Kidney (tissue), 14 donors: Measurements from ENCODE around the gene CRLF3. TPM values are rescaled to one million over a fixed set of nuclear protein-coding genes. Genes with fewer than 3 reads are reported as not detected.

ENCODE experiments used
- DNase-seq, 5 donors: peaks; one replicate each; pipeline ENCODE4 v3.0.0-alpha.2; 2013 to 2020
- FAIRE-seq: peaks from 2 replicates; lab custom pipeline; 2012; peaks lifted over from hg19 to GRCh38; lab: Jason Lieb, UNC
- H3K27ac ChIP-seq, 2 donors: one replicate each; pipeline ENCODE4 v1.7.0; 2013; ENCODE audit warnings: low read depth in 2 of 2, low read length in 2 of 2, inconsistent platforms in 1 of 2
- H3K27me3 ChIP-seq: one replicate; pipeline ENCODE4 v1.7.1; 2013; ENCODE audit warnings: low read length, inconsistent platforms; ENCODE audit not compliant: control insufficient read depth, insufficient read depth
- H3K36me3 ChIP-seq, 3 donors: one replicate each; pipeline versions ENCODE4 v1.7.0 to v1.7.1; 2013; ENCODE audit warnings: low read length in 3 of 3, control low read depth in 1 of 3, inconsistent platforms in 1 of 3; ENCODE audit not compliant: insufficient read depth in 3 of 3, control insufficient read depth in 2 of 3
- H3K4me1 ChIP-seq, 3 donors: one replicate each; pipeline versions ENCODE4 v1.7.0 to v1.7.1; 2013; ENCODE audit warnings: low read length in 3 of 3, inconsistent platforms in 1 of 3, low read depth in 1 of 3; ENCODE audit not compliant: control insufficient read depth in 2 of 3, insufficient read depth in 2 of 3
- H3K4me3 ChIP-seq, 3 donors: one replicate each; pipeline versions ENCODE4 v1.7.0 to v1.8.1; 2013; ENCODE audit warnings: low read length in 3 of 3, control low read depth in 1 of 3, inconsistent platforms in 1 of 3
- H3K9ac ChIP-seq, 3 donors: one replicate each; pipeline versions ENCODE4 v1.7.0 to v1.7.1; 2013; ENCODE audit warnings: low read length in 3 of 3, control low read depth in 1 of 3, inconsistent platforms in 1 of 3
- H3K9me3 ChIP-seq, 3 donors: one replicate each; pipeline versions ENCODE4 v1.7.0 to v1.7.1; 2013; ENCODE audit warnings: low read length in 3 of 3, control low read depth in 1 of 3, inconsistent platforms in 1 of 3; ENCODE audit not compliant: control insufficient read depth in 2 of 3, insufficient read depth in 1 of 3
- intact Hi-C: fragments of 100-400 bp; cut with DNase I; formaldehyde crosslinking; loops from one replicate; pipeline ENCODE4 v1.11.1; 2022
- polyA plus RNA-seq: library from polyadenylated mRNA; stranded (reverse); fragments of 350-450 nt; fragmentation: Illumina TruSeq; extraction: RNeasy Lipid Tissue Mini Kit (QIAGEN cat#74804); gene quantifications from one replicate; pipeline ENCODE4 v1.2.3, GENCODE V29; 2014; ENCODE audit warnings: low read depth, low replicate concordance; ENCODE audit not compliant: insufficient read depth
- total RNA-seq: library from RNA; stranded (reverse); fragmentation: NEBNext Ultra II Directional; extraction: Animal tissue kit (Norgen Biotek cat#: 25700); gene quantifications from one replicate; pipeline ENCODE4 v1.2.1, GENCODE V29; 2021
- TF ChIP-seq, protein P1 (sequence below): IDR thresholded peaks from 3 replicates; pipeline ENCODE4 v1.5.1; 2012; ENCODE audit warnings: mild to moderate bottlenecking, moderate library complexity, borderline replicate concordance; ENCODE audit not compliant: insufficient read depth; ENCODE audit errors: extremely low read depth
- donor health status: control.
- donor health status: control.
- donor health status: control.
- donor health status: control.
- donor health status: control.
- donor health status: DM: yes; HTN: yes; CAD: no.
- donor health status: Normal renal cell carcinoma (clear cell type).

Gene CRLF3
- total and polyA plus RNA-seq, 2 donors from 2014 or later: 3.4 to 12.9 TPM

DNA sequence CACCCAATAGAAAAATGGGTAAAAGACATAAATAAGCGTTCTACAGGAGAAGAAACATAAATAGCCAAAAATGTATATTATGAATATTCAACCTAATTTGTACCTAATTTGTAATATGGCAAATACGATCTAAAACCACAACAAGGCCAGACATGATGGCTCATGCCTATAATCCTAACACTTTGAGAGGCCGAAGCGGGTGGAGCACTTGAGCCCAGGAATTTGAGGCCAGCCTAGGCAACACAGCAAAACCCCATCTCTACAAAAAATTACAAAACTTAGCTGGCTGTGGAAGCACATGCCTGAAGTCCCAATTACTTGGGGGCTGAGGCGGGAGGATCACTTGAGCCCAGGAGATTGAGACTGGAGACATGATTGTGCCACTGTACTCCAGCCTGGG, 30.1 kb downstream of the CRLF3 start:
- H3K4me1 ChIP-seq: no peaks in the 10 kb centered on the region
- H3K4me3 ChIP-seq: no peak overlapping the region
- H3K36me3 ChIP-seq: peaks cover 3 to 14% (median 5%) of the 10 kb centered on the region in 3 donors
- no peaks in the 10 kb centered on the region for H3K9me3 ChIP-seq
- intact Hi-C loops: no loop called here
- TF ChIP-seq, protein P1, sequence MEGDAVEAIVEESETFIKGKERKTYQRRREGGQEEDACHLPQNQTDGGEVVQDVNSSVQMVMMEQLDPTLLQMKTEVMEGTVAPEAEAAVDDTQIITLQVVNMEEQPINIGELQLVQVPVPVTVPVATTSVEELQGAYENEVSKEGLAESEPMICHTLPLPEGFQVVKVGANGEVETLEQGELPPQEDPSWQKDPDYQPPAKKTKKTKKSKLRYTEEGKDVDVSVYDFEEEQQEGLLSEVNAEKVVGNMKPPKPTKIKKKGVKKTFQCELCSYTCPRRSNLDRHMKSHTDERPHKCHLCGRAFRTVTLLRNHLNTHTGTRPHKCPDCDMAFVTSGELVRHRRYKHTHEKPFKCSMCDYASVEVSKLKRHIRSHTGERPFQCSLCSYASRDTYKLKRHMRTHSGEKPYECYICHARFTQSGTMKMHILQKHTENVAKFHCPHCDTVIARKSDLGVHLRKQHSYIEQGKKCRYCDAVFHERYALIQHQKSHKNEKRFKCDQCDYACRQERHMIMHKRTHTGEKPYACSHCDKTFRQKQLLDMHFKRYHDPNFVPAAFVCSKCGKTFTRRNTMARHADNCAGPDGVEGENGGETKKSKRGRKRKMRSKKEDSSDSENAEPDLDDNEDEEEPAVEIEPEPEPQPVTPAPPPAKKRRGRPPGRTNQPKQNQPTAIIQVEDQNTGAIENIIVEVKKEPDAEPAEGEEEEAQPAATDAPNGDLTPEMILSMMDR: no peak
- no peaks in the 10 kb centered on the region for H3K27me3 ChIP-seq
- no peak overlapping the region for H3K27ac ChIP-seq
- FAIRE-seq: no peak
- no peak for DNase-seq
- H3K9ac ChIP-seq: no peak overlapping the region

GRCh38 chr17:30793282-30793977, 31.1 kb downstream of the CRLF3 start:
- no peaks in the 10 kb centered on the region for H3K27me3 ChIP-seq
- no peak overlapping the region for H3K9ac ChIP-seq
- H3K27ac ChIP-seq: no peak overlapping the region
- FAIRE-seq: no peak
- peaks cover 3 to 14% (median 5%) of the 10 kb centered on the region in 3 donors for H3K36me3 ChIP-seq
- no peaks in the 10 kb centered on the region for H3K9me3 ChIP-seq
- no peak overlapping the region for H3K4me3 ChIP-seq
- TF ChIP-seq, protein P1: no peak
- intact Hi-C loops: no loop called here
- no peak for DNase-seq
- peaks cover 0 to 2% (median 0%) of the 10 kb centered on the region in 3 donors for H3K4me1 ChIP-seq

GRCh38 chr17:30790279-30790678, 34.2 kb downstream of the CRLF3 start:
- Histone ChIP-seq H3K27ac (no peak overlapping the region), H3K36me3 (peaks cover 3 to 14% (median 8%) of the 10 kb centered on the region in 3 donors), H3K9me3 (no peaks in the 10 kb centered on the region), H3K9ac (no peak overlapping the region), H3K4me1 (peaks cover 0 to 2% (median 0%) of the 10 kb centered on the region in 3 donors), H3K27me3 (no peaks in the 10 kb centered on the region), H3K4me3 (no peak overlapping the region)
- TF ChIP-seq, protein P1: no peak
- FAIRE-seq (no peak), DNase-seq (no peak)
- intact Hi-C loops: no loop called here

- H3K4me1 ChIP-seq: peaks cover 0 to 2% (median 0%) of the 10 kb centered on the region in 3 donors
- H3K9me3 ChIP-seq: no peaks in the 10 kb centered on the region
- no peak overlapping the region for H3K9ac ChIP-seq
- TF ChIP-seq, protein P1: no peak
- H3K4me3 ChIP-seq: no peak overlapping the region
- no peaks in the 10 kb centered on the region for H3K27me3 ChIP-seq
- H3K36me3 ChIP-seq: peaks cover 3 to 10% (median 8%) of the 10 kb centered on the region in 3 donors
- DNase-seq: no peak
- intact Hi-C loops: no loop called here
- H3K27ac ChIP-seq: no peak overlapping the region
- FAIRE-seq: no peak
Measured at GRCh38 chr17:30788918-30789317, 35.6 kb downstream of the CRLF3 start.
